Measurements from ENCODE around the gene OTX1. TPM values are rescaled to one million over a fixed set of nuclear protein-coding genes. Genes with fewer than 3 reads are reported as not detected.

The OTX1 gene
- not detected in 2 replicates for total RNA-seq

DNA sequence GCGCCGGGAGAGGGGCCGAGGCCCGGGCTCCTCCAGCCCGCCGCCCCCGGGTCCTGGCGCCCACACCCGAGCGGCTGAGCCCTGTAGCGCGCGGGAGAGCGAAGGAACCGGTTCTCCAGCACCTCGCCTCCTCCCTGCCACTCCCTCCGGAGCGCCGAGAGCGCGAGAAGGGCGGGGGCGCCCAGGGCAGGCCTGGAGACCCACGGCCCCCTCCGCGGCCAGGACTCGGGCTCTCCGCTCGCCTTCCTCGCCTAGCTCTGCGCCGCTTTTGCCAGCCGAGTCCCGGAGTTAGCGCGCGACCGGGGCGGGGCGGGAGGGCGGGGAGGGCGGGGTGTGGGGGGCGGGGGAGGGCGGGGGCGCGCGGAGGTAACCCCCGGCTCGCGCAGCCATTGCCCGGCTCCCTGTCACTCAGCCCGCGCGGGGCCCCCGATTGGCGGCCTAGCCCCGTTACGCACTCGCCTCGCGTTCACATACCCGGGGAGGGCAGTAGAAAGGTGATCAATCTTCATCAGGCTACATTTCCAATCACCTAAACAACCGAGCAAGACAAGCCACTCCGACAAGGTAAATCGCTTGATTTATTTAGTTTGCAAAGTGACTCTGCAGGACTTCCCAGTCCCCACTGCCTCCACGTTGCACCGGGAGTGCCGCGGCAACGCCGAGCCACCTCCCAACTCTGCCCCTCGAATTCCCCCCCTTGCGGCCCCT, at the start of gene OTX1:
TSS of gene OTX1 (plus strand) at position 497 of the 708 bp plus-strand sequence. CDS start 2,161 bp downstream, outside the sequence.
- TF ChIP-seq, protein P1, sequence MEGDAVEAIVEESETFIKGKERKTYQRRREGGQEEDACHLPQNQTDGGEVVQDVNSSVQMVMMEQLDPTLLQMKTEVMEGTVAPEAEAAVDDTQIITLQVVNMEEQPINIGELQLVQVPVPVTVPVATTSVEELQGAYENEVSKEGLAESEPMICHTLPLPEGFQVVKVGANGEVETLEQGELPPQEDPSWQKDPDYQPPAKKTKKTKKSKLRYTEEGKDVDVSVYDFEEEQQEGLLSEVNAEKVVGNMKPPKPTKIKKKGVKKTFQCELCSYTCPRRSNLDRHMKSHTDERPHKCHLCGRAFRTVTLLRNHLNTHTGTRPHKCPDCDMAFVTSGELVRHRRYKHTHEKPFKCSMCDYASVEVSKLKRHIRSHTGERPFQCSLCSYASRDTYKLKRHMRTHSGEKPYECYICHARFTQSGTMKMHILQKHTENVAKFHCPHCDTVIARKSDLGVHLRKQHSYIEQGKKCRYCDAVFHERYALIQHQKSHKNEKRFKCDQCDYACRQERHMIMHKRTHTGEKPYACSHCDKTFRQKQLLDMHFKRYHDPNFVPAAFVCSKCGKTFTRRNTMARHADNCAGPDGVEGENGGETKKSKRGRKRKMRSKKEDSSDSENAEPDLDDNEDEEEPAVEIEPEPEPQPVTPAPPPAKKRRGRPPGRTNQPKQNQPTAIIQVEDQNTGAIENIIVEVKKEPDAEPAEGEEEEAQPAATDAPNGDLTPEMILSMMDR (IDR thresholded peaks at IDR 0.05; ENCODE audit: insufficient read depth, low read depth, low read length) = no peak
- H3K4me3 ChIP-seq (ENCODE audit: low read depth, low read length) = peak within 1 kb of the TSS; percentile 56
- DNase-seq (ENCODE audit: low read depth) = no peak

DNA sequence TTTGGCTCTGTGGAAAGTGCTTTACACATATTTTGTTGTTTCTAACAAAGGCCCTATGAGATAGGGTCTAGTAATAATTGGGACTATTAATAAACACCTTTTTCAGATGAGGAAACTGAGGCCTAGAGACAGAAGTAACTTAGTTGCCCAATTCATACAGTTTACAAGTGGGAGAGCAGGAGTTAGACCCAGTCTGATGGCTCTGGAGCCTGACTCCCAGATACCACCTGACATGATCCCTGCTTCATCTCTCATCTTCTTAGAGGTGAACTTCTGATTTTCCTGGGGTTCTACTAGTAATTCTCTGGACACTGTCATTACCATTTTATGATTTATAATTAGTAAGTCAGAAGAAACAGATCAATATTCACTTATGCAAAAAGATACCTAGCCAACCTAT, 49.1 kb upstream of the OTX1 start:
- H3K4me3 ChIP-seq (ENCODE audit: low read depth, low read length) = no peak overlapping the region
- no peak for DNase-seq (ENCODE audit: low read depth)
- TF ChIP-seq, protein P1 (IDR thresholded peaks at IDR 0.05; ENCODE audit: insufficient read depth, low read depth, low read length) = no peak

DNA sequence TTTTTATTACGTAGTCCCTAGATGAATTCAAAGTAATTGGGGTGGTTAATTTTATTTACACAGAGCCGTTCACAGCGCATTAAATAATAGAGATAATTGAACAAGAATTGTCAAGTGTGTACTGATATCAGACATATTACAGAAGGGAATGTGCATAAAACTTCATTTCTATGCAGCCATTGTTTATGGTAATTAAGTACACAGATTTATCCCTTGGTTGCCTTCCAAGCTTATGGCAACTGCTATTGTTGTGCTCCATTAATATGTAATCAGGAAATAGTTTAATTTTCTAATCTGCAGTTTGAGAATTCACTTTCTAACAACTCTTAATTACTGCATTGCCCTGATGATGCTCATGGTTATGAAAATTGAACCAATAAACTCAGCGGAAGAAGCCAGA, 47.3 kb upstream of the OTX1 start:
- TF ChIP-seq, protein P1 (IDR thresholded peaks at IDR 0.05; ENCODE audit: insufficient read depth, low read depth, low read length) = no peak
- H3K4me3 ChIP-seq (ENCODE audit: low read depth, low read length) = no peak overlapping the region
- DNase-seq (ENCODE audit: low read depth) = no peak

DNA sequence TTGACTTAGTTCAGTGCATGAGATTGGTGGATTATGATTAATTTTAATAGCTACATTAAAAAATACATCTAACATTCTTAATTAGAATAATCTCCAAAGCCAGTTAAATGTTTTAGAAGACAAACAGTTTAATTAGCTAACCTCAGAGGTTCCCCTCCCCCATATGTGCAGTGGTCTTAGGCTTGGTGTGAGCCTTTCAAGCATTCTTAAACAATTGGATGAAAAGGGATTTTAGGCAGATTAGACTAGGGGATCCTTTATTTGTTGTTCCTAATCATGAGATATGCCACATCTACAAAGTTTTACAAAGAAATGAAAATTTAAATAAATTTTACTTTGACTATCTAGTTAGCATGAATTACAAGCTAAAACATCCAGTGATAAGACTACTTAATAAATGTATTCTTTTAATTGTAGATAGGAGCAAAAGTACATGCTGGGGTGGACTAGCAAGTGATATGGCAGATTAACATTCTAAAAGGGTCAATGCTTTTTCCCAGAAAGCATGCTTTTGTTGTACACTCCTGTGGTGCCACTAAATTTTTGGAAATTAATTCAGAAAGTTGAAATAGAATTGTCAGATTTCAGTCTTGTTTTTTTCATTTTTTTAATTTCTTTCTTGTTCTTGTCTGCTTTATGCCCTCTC, 42.7 kb upstream of the OTX1 start:
- TF ChIP-seq, protein P1 (IDR thresholded peaks at IDR 0.05; ENCODE audit: insufficient read depth, low read depth, low read length) = no peak
- H3K4me3 ChIP-seq (ENCODE audit: low read depth, low read length) = no peak overlapping the region
- DNase-seq (ENCODE audit: low read depth) = no peak

DNA sequence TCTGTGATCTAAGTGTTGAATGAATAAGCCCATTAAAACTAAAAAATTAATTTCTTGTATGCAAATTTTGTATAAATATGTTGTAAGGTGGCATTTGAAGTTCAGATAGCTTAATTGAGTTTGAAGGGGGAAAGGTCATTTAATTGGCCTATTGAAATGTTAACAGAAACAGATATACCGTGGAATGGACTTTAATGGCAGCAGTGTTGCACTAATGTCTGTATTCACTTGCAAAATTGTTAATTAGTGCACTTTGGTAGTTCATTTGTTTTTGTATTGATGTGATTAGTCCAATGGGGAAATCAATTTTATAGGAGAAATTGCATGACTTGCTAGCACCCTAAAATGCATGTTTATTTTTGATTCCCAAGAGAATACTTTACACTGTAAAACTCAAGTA, 41.8 kb upstream of the OTX1 start:
- H3K4me3 ChIP-seq (ENCODE audit: low read depth, low read length) = no peak overlapping the region
- TF ChIP-seq, protein P1 (IDR thresholded peaks at IDR 0.05; ENCODE audit: insufficient read depth, low read depth, low read length) = no peak
- DNase-seq (ENCODE audit: low read depth) = no peak

DNA sequence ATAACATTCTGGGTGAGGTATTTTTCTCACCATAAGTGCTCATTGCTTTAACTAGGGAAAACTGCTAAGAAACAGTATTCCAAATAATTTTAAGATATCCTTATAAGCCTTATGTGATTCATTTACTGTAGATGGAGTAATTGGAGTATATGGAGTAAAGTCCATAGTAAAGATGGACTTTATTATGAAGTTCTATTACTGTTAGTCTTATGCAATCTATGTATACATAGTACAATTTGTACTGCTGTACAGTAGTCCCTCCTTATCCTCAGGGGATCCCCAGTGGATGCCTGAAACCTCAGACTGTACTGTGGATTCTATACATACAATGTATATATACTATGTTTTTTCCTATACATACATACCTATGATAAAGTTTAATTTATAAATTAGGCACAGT, 41.1 kb upstream of the OTX1 start:
- DNase-seq (ENCODE audit: low read depth) = peak; percentile 19
- no peak overlapping the region for H3K4me3 ChIP-seq (ENCODE audit: low read depth, low read length)
- TF ChIP-seq, protein P1 (IDR thresholded peaks at IDR 0.05; ENCODE audit: insufficient read depth, low read depth, low read length) = no peak
